Measurements from ENCODE around the gene CNMD. TPM values are rescaled to one million over a fixed set of nuclear protein-coding genes. Genes with fewer than 3 reads are reported as not detected.

CNMD gene
- total and polyA plus RNA-seq, 2 of the 4 experiments (the other 2 are of a cell fraction), result not detected

- H2BK5ac ChIP-seq (ENCODE audit: low read depth, low read length, poor library complexity, severe bottlenecking), result no peak overlapping the region
- intact Hi-C loops (cut with micrococcal nuclease), result no loop called here
- no peaks in the 10 kb centered on the region for H4K20me1 ChIP-seq (ENCODE audit: insufficient read depth, low read length)
- H3K18ac ChIP-seq (ENCODE audit: low read depth, low read length), result no peak overlapping the region
- no peaks in the 10 kb centered on the region for H3K9me1 ChIP-seq (ENCODE audit: insufficient read depth, low read length)
- TF ChIP-seq CEBPB (IDR thresholded peaks at IDR 0.05; ENCODE audit: low read depth, low read length) (no peak), BHLHE40 (IDR thresholded peaks at IDR 0.05; ENCODE audit: low read depth, low read length) (no peak), POLR2A (IDR thresholded peaks at IDR 0.05; ENCODE audit: low read depth, low read length) (no peak), SMC3 (IDR thresholded peaks at IDR 0.05; ENCODE audit: low read depth, low read length) (no peak), RAD21 (IDR thresholded peaks at IDR 0.05; ENCODE audit: low read length) (no peak)
- no peaks in the 10 kb centered on the region for H3K4me1 ChIP-seq (ENCODE audit: control insufficient read depth, insufficient read depth, low read length)
- dilution Hi-C loops (cut with HindIII; ENCODE audit: low sequenced_read_pairs, unreplicated experiment), result no loop called here
- no peak overlapping the region for H4K91ac ChIP-seq (ENCODE audit: insufficient read depth, low read depth, low read length)
- H3K27ac ChIP-seq (ENCODE audit: insufficient read depth, low read length), result no peak overlapping the region
- no peak overlapping the region for H4K8ac ChIP-seq (ENCODE audit: low read depth in 2 of 2, low read length in 2 of 2)
- no CpG with 5 or more reads among the region's 3 CpGs for WGBS, 2 experiments (ENCODE audit: extremely low coverage in 2 of 2, insufficient read length in 1 of 2)
- POLR2A ChIA-PET (ENCODE audit: unreplicated experiment), result no interaction called here
- H3K9me3 ChIP-seq (ENCODE audit: control insufficient read depth, insufficient read depth, low read length), result no peaks in the 10 kb centered on the region
- no peak overlapping the region for H3K56ac ChIP-seq (ENCODE audit: extremely low read depth, insufficient read depth, low read length)
- H3K4ac ChIP-seq (ENCODE audit: low read depth, low read length), result no peak overlapping the region
- no peak overlapping the region for H2BK120ac ChIP-seq (ENCODE audit: low read depth, low read length)
- H2AK5ac ChIP-seq (ENCODE audit: low read depth, low read length), result no peak overlapping the region
- CTCF ChIA-PET, result no interaction called here
- ATAC-seq (ENCODE audit: low read depth) (no peak), DNase-seq (no peak)
- H3K4me2 ChIP-seq (ENCODE audit: low read depth, low read length), result no peak overlapping the region
- no peak overlapping the region for H3K14ac ChIP-seq (replicated peaks; ENCODE audit: low read depth, low read length)
- no peak overlapping the region for H3K4me3 ChIP-seq (ENCODE audit: insufficient read depth, low read depth, low read length)
- no peak overlapping the region for H3K23ac ChIP-seq (ENCODE audit: low read depth, low read length)
- no peak overlapping the region for H2BK15ac ChIP-seq (ENCODE audit: low read depth, low read length)
- no peaks in the 10 kb centered on the region for H3K27me3 ChIP-seq (ENCODE audit: control insufficient read depth, insufficient read depth, low read length)
- H3K36me3 ChIP-seq (ENCODE audit: control insufficient read depth, insufficient read depth, low read length), result no peaks in the 10 kb centered on the region
- BruUV-seq (replicated peaks), result no TSS peak
- H2BK20ac ChIP-seq (ENCODE audit: low read depth, low read length), result no peak overlapping the region
- H2AK9ac ChIP-seq (replicated peaks; ENCODE audit: low read depth, low read length, poor library complexity), result no peak overlapping the region
- H3K79me1 ChIP-seq (ENCODE audit: low read depth in 1 of 2, low read length in 2 of 2), result no peaks in the 10 kb centered on the region
- H3K9ac ChIP-seq (ENCODE audit: low read depth, low read length), result no peak overlapping the region
- no peak overlapping the region for H4K5ac ChIP-seq (ENCODE audit: low read depth, low read length)
- in situ Hi-C loops (cut with MboI; ENCODE audit: low sequenced_read_pairs), result no loop called here
- no peak overlapping the region for H2AFZ ChIP-seq (replicated peaks; ENCODE audit: low read length, poor library complexity)
Observed at GRCh38 chr13:52758114-52758513, 18.5 kb upstream of the CNMD start.
